ENCODE measurements around the gene DLEC1. TPM values are rescaled to one million over a fixed set of nuclear protein-coding genes. Genes with fewer than 3 reads are reported as not detected.

DLEC1 gene
- total and polyA plus RNA-seq, 9 of the 15 experiments (the other 6 are each of a cell fraction or from before 2014, with no cell fraction given) = 0.07 to 0.08 TPM; not detected in 7

- TF ChIP-seq ADNP (tag; IDR thresholded peaks at IDR 0.05) (no peak), TFAM (CRISPR knock-in tag; conservative IDR thresholded peaks at IDR 0.05) (no peak), TAF15 (IDR thresholded peaks at IDR 0.05; ENCODE audit: low read depth, low read length) (no peak)
- TF ChIP-seq, protein P1, sequence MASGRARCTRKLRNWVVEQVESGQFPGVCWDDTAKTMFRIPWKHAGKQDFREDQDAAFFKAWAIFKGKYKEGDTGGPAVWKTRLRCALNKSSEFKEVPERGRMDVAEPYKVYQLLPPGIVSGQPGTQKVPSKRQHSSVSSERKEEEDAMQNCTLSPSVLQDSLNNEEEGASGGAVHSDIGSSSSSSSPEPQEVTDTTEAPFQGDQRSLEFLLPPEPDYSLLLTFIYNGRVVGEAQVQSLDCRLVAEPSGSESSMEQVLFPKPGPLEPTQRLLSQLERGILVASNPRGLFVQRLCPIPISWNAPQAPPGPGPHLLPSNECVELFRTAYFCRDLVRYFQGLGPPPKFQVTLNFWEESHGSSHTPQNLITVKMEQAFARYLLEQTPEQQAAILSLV (tag; IDR thresholded peaks at IDR 0.05) = no peak
- TF ChIP-seq, protein P2, sequence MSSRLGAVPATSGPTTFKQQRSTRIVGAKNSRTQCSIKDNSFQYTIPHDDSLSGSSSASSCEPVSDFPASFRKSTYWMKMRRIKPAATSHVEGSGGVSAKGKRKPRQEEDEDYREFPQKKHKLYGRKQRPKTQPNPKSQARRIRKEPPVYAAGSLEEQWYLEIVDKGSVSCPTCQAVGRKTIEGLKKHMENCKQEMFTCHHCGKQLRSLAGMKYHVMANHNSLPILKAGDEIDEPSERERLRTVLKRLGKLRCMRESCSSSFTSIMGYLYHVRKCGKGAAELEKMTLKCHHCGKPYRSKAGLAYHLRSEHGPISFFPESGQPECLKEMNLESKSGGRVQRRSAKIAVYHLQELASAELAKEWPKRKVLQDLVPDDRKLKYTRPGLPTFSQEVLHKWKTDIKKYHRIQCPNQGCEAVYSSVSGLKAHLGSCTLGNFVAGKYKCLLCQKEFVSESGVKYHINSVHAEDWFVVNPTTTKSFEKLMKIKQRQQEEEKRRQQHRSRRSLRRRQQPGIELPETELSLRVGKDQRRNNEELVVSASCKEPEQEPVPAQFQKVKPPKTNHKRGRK (tag; IDR thresholded peaks at IDR 0.05) = no peak
Measured at GRCh38 chr3:38088126-38089078, 49.4 kb downstream of the DLEC1 start (continued).

DNA sequence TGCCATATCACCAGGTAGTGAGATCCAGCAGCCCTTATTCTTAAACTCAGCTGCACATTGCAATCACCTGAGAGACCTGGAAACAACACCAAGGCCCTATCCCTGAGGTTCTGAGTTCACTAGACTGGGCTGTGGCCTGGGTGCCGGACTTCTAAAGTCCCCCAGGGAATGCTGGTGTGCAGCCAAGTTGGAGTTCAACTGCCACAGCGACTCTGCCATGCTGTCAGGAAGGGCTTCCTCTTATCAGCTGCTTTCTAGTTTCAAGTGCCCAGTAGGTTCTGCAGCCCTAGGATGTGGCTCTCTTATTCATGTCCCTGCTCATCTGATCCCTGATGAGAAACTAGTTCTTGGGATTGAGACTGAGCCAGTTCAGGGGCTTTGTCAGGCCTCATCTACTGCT is 50.2 kb downstream of the DLEC1 start:
- WGBS (ENCODE audit: insufficient coverage, low coverage, missing lambda C conversion rate) = 0% methylated on average over 2 of the region's 2 CpGs
- no peak for ATAC-seq
- CTCF ChIA-PET (ENCODE audit: low intra/inter-chr PET ratio) = no interaction called here

More for the DNA sequence above, 50.2 kb downstream of the DLEC1 start:
- no TSS peak for BruUV-seq (replicated peaks)
- no peaks in the 10 kb centered on the region for H3K79me2 ChIP-seq (ENCODE audit: control insufficient read depth, insufficient read depth, low read length)
- intact Hi-C loops (cut with micrococcal nuclease) (no loop called here), in situ Hi-C loops (cut with MboI) (no loop called here)
- H3K9me3 ChIP-seq (replicated peaks; ENCODE audit: control insufficient read depth, insufficient read depth, low read depth, low read length) = peaks cover 3% of the 10 kb centered on the region
- H3K4me3 ChIP-seq = no peak overlapping the region
- DNase-seq (ENCODE audit: extremely low read depth in 1 of 4, low spot score in 3 of 4) (no peak), FAIRE-seq (no peak)
- H3K9ac ChIP-seq (ENCODE audit: insufficient read depth in 1 of 2, low read depth in 2 of 2, low read length in 2 of 2) = no peak overlapping the region
- peaks cover 36 to 40% of the 10 kb centered on the region in 2 experiments for H3K27me3 ChIP-seq (ENCODE audit: control insufficient read depth in 2 of 2, insufficient read depth in 2 of 2, low read length in 2 of 2)
- H3K36me3 ChIP-seq (ENCODE audit: control insufficient read depth, insufficient read depth, low read length) = no peaks in the 10 kb centered on the region
- POLR2A ChIA-PET = interaction anchor here (0.6 to 0.8 kb wide), 2 partner anchors 24 to 272 kb away, joined by 3 read pairs; no protein-coding TSS in a partner anchor
- TF ChIP-seq ZNF551 (CRISPR knock-in tag; IDR thresholded peaks at IDR 0.05) (no peak), RAD51 (IDR thresholded peaks at IDR 0.05; ENCODE audit: borderline replicate concordance, low read depth) (no peak), HEY1 (CRISPR knock-in tag; IDR thresholded peaks at IDR 0.05; ENCODE audit: borderline replicate concordance) (no peak), ZNF134 (CRISPR knock-in tag; conservative IDR thresholded peaks at IDR 0.05) (no peak), KHSRP (IDR thresholded peaks at IDR 0.05) (no peak), ZNF24 (IDR thresholded peaks at IDR 0.05) (no peak), ZBTB49 (CRISPR knock-in tag; IDR thresholded peaks at IDR 0.05; ENCODE audit: borderline replicate concordance) (no peak), SMAD2 (IDR thresholded peaks at IDR 0.05; ENCODE audit: low read depth, low read length) (no peak)
- TF ChIP-seq, protein P3, sequence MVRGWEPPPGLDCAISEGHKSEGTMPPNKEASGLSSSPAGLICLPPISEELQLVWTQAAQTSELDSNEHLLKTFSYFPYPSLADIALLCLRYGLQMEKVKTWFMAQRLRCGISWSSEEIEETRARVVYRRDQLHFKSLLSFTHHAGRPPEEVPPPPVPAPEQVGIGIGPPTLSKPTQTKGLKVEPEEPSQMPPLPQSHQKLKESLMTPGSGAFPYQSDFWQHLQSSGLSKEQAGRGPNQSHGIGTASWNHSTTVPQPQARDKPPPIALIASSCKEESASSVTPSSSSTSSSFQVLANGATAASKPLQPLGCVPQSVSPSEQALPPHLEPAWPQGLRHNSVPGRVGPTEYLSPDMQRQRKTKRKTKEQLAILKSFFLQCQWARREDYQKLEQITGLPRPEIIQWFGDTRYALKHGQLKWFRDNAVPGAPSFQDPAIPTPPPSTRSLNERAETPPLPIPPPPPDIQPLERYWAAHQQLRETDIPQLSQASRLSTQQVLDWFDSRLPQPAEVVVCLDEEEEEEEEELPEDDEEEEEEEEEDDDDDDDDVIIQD (CRISPR knock-in tag; IDR thresholded peaks at IDR 0.05) = no peak
- H3K4me1 ChIP-seq (replicated peaks in 1 of 2; ENCODE audit: control insufficient read depth in 2 of 2, insufficient read depth in 2 of 2, low read length in 2 of 2) = no peaks in the 10 kb centered on the region
- peaks cover 2% of the 10 kb centered on the region for H3K9me1 ChIP-seq (ENCODE audit: control insufficient read depth, insufficient read depth, low read length)
- no peak overlapping the region for H3K27ac ChIP-seq (ENCODE audit: extremely low read depth, low read depth, low read length)
- H4K20me1 ChIP-seq (replicated peaks; ENCODE audit: control insufficient read depth, insufficient read depth, low read length) = no peaks in the 10 kb centered on the region
- H3K4me2 ChIP-seq (ENCODE audit: insufficient read depth, low read length) = no peak overlapping the region
- no peak overlapping the region for H2AFZ ChIP-seq (ENCODE audit: low read depth, low read length)
